Activated T-helper 1 cell treated with Interleukin-2 at 50 U/mL for 16 hours (primary cell): Measurements from ENCODE around the gene SLC10A3.
A peak's percentile ranks its signal among the peaks of the same experiment; 100 is the strongest.
"Not testable (repeated sequence)": the region's sequence is repeated elsewhere in the genome, so short reads cannot be mapped to it uniquely, and the experiment has no call there.

ENCODE experiments used
- DNase-seq: peaks from one replicate; pipeline ENCODE4 v3.0.0-alpha.2; 2020; ENCODE audit warnings: low read depth

SLC10A3 gene

GRCh38 chrX:154508384-154508745 lies 17.9 kb upstream of the SLC10A3 start:
- DNase-seq: no peak

GRCh38 chrX:154507673-154508383 lies 17.4 kb upstream of the SLC10A3 start:
- DNase-seq: no peak

- DNase-seq: no peak
These were observed 16.3 kb upstream of the SLC10A3 start for GRCh38 chrX:154506483-154507332.

GRCh38 chrX:154505734-154506133 lies 15.3 kb upstream of the SLC10A3 start:
- DNase-seq: no peak

- no peak for DNase-seq
These were observed 12.6 kb upstream of the SLC10A3 start for GRCh38 chrX:154502989-154503388.

GRCh38 chrX:154502098-154502497 lies 11.7 kb upstream of the SLC10A3 start:
- DNase-seq: no peak

- DNase-seq: not testable (repeated sequence)
These were observed 11.0 kb upstream of the SLC10A3 start for GRCh38 chrX:154501423-154501822.

- not testable (repeated sequence) for DNase-seq
These were observed 6.2 kb upstream of the SLC10A3 start for GRCh38 chrX:154496591-154497137.

- DNase-seq: no peak
These were observed 5.1 kb upstream of the SLC10A3 start for GRCh38 chrX:154495472-154495922.

GRCh38 chrX:154494715-154495114 lies 4.3 kb upstream of the SLC10A3 start:
- no peak for DNase-seq

GRCh38 chrX:154490021-154490413 lies 412 bp downstream of the SLC10A3 start:
- DNase-seq: no peak

- no peak for DNase-seq
These were observed 1.2 kb downstream of the SLC10A3 start for GRCh38 chrX:154489182-154489581.

GRCh38 chrX:154488336-154489075 lies 1.9 kb downstream of the SLC10A3 start:
- no peak for DNase-seq

GRCh38 chrX:154487518-154488290 lies 2.7 kb downstream of the SLC10A3 start:
- no peak for DNase-seq

GRCh38 chrX:154486396-154487207 lies 3.8 kb downstream of the SLC10A3 start, which contains the start of gene UBL4A:
TSS of gene UBL4A (minus strand) at chrX:154486615. CDS start at chrX:154486584, 31 bp downstream.
- DNase-seq: peak; percentile 43

GRCh38 chrX:154486052-154486395 lies 4.4 kb downstream of the SLC10A3 start:
- DNase-seq: peak; percentile 10

- no peak for DNase-seq
These were observed 5.0 kb downstream of the SLC10A3 start for GRCh38 chrX:154485150-154486051.

GRCh38 chrX:154484255-154485149 lies 5.9 kb downstream of the SLC10A3 start:
- DNase-seq: no peak
